ENCODE data around the gene GNB1.

DNA sequence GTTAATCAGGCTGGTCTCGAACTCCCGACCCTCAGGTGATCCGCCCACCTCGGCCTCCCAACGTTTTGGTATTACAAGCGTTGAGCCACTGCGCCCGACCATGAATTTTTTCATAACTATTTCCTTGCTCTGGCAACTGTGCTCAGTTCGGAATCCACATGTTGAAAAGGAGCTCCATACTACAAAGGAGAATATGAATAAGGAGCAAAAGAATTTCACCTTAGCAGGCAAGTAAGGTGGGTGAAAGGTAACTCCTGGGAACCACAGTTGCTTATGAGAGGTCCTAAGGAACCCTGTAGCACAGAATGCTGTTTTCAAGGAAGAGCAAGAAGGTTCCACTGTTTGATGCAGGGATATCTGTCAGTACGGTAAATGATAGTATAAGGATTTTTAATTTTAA, 82.7 kb downstream of the GNB1 start:
- TF ChIP-seq CTCF (conservative IDR thresholded peaks at IDR 0.05; ENCODE audit: low read depth, low read length) = no peak
- no peak for TF ChIP-seq EZH2 (IDR thresholded peaks at IDR 0.05; ENCODE audit: borderline replicate concordance, low read depth, low read length, poor library complexity, severe bottlenecking)
